NT2/D1 (cell line): ENCODE results near the gene HS6ST2.

Source experiments
- DNase-seq: peaks from one replicate; pipeline ENCODE4 v3.0.0-alpha.2; 2011; ENCODE audit warnings: low read depth, low spot score
- H3K27me3 ChIP-seq: 2 replicates; pipeline ENCODE4 v1.6.0; 2011; ENCODE audit warnings: mild to moderate bottlenecking; ENCODE audit not compliant: insufficient read length, insufficient read depth
- H3K36me3 ChIP-seq: 2 replicates; pipeline ENCODE4 v1.6.1; 2011; ENCODE audit warnings: mild to moderate bottlenecking, low read length, mixed read lengths; ENCODE audit not compliant: insufficient read depth, insufficient read length
- H3K4me1 ChIP-seq: 2 replicates; pipeline ENCODE4 v1.5.1; 2011; ENCODE audit not compliant: insufficient read depth, insufficient read length
- H3K4me3 ChIP-seq: 2 replicates; pipeline ENCODE4 v1.5.1; 2011; ENCODE audit warnings: low read depth; ENCODE audit not compliant: insufficient read length
- H3K9ac ChIP-seq: 2 replicates; pipeline ENCODE4 v1.6.0; 2011; ENCODE audit warnings: low read depth; ENCODE audit not compliant: insufficient read length
- H3K9me3 ChIP-seq: 2 replicates; pipeline ENCODE4 v1.5.1; 2011; ENCODE audit warnings: mild to moderate bottlenecking, low read length; ENCODE audit not compliant: insufficient read depth
- SUZ12 ChIP-seq: IDR thresholded peaks from 2 replicates; pipeline ENCODE4 v1.6.1; 2011; ENCODE audit not compliant: insufficient read length, insufficient read depth; ENCODE audit errors: extremely low read depth
- YY1 ChIP-seq: IDR thresholded peaks from 2 replicates; pipeline ENCODE4 v1.6.1; 2011; ENCODE audit not compliant: insufficient read length, insufficient read depth
- ZNF274 ChIP-seq: IDR thresholded peaks from 2 replicates; pipeline ENCODE4 v1.6.1; 2011; ENCODE audit warnings: mild to moderate bottlenecking, low read depth, low read length

Gene HS6ST2

DNA sequence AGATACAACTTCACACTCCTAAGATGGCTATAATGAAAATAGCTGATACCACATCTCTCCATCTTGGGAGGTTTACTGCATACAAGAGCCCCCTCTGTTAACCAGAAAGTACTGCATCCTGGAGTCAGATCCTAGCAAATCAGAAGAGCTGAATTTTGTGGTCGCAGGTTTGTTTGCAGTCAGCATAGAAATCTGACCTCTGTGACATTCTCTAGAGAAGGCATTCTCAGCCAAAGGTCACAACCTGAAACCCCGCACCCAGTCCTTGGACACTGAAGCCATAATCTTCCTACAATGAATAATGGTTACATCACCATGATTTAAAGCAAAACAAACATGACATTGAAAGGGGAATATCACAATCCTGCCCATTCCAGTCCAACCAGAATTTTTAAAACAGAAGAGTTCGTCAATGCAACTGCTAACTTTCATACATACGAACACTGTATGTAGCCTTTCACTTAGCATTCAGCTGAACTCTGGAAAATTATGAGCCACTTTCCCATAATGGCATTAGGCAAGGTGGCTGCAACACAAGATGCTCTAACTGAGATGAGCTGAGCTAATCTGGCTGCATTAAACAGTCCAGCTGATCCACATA is 17.6 kb downstream of the HS6ST2 start:
- no peak for DNase-seq

DNA sequence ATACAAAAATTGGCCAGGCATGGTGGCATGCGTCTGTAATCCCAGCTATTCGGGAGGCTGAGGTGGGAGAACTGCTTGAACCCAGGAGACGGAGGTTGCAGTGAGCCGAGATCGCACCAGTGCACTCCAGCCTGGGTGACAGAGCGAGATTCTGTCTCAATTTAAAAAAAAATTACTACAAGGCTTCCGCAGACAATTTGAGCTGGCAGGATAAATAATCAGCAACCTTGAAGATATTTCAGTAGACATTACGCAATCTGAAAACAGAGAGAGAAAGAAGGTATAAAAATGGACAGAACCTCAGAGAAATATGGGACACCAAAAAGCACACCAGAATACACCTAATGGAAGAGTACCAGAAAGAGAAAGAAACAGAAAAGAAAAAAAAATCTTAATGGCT is 25.3 kb downstream of the HS6ST2 start:
- Histone ChIP-seq H3K9ac (no peak overlapping the region), H3K4me1 (no peaks in the 10 kb centered on the region), H3K27me3 (no peaks in the 10 kb centered on the region), H3K36me3 (no peaks in the 10 kb centered on the region), H3K4me3 (no peak overlapping the region), H3K9me3 (no peaks in the 10 kb centered on the region)
- DNase-seq = no peak
- TF ChIP-seq SUZ12 = no peak
- no peak for TF ChIP-seq YY1
- TF ChIP-seq ZNF274 = no peak

More for the DNA sequence above, 17.6 kb downstream of the HS6ST2 start:
- H3K4me1 ChIP-seq = no peaks in the 10 kb centered on the region
- no peaks in the 10 kb centered on the region for H3K9me3 ChIP-seq
- no peak overlapping the region for H3K9ac ChIP-seq
- TF ChIP-seq SUZ12 (no peak), YY1 (no peak), ZNF274 (no peak)
- H3K4me3 ChIP-seq = no peak overlapping the region
- H3K27me3 ChIP-seq = no peaks in the 10 kb centered on the region
- no peaks in the 10 kb centered on the region for H3K36me3 ChIP-seq

DNA sequence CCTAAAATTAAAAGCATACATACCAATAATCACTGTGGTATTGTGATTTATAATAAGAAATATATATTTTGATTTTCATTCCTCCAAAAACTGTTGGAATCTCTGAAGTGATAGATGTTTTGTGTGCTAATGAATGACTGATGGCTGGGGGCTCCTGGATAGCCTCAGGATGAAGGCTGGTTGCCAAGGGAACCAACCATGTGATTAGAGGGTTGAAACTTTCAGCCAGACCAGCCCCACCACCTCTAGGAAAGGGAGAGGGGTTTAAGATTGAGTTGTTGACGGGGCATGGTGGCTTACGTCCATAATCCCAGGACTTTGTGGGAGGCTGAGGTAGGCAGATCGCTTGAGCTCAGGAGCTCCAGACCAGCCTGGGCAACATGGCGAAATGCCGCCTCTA is 34.0 kb downstream of the HS6ST2 start:
- Histone ChIP-seq H3K9ac (no peak overlapping the region), H3K4me3 (no peak overlapping the region), H3K4me1 (no peaks in the 10 kb centered on the region), H3K27me3 (no peaks in the 10 kb centered on the region), H3K36me3 (no peaks in the 10 kb centered on the region), H3K9me3 (no peaks in the 10 kb centered on the region)
- TF ChIP-seq ZNF274 (no peak), YY1 (no peak)
- no peak for DNase-seq

DNA sequence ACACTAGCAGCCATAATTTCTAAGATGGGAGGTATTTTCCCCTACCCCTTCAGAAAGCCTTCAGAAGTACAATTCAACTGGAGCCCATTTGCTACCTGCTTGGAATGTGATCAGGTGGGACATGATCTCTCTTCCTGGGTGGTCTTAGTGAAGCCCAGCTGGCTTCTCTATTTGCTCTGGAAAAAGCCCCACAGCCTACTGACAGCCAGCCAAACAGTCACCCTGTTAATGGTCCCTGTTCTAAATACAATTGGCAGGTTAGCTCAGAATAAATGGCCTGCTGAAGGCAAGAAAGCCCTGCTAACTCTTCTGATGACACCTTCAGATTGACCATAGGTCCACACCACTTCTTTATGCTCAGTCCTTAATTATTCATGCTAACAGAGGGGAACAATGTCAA is 39.9 kb downstream of the HS6ST2 start:
- Histone ChIP-seq H3K4me3 (no peak overlapping the region), H3K9ac (no peak overlapping the region), H3K9me3 (0 out of 2 replicates have a peak, but pooled peaks cover 1% of the 10 kb centered on the region), H3K27me3 (no peaks in the 10 kb centered on the region), H3K4me1 (no peaks in the 10 kb centered on the region), H3K36me3 (no peaks in the 10 kb centered on the region)
- DNase-seq = no peak
- no peak for TF ChIP-seq YY1
- no peak for TF ChIP-seq ZNF274
- no peak for TF ChIP-seq SUZ12

DNA sequence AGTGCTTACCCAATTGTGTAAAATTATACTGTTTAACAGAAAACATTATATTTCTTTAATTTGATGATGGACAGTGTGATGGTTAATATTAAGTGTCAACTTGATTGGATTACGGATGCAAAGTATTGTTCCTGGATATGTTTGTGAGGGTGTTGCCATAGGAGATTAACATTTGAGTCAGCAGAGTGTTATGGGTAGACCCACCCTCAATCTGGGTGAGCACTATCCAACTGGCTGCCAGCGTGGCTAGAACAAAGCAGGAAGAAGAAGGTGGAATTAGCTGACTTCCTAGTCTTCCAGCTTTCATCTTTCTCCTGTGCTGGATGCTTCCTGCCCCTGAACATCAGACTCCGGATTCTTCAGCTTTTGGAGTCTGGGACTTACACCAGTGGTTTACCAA is 42.1 kb downstream of the HS6ST2 start:
- no peaks in the 10 kb centered on the region for H3K27me3 ChIP-seq
- H3K4me3 ChIP-seq = no peak overlapping the region
- H3K36me3 ChIP-seq = no peaks in the 10 kb centered on the region
- H3K9me3 ChIP-seq = peaks cover 7% of the 10 kb centered on the region; the same call in 1 of the 2 replicates
- no peak for DNase-seq
- TF ChIP-seq YY1 (no peak), ZNF274 (no peak)
- H3K9ac ChIP-seq = no peak overlapping the region
- H3K4me1 ChIP-seq = no peaks in the 10 kb centered on the region

DNA sequence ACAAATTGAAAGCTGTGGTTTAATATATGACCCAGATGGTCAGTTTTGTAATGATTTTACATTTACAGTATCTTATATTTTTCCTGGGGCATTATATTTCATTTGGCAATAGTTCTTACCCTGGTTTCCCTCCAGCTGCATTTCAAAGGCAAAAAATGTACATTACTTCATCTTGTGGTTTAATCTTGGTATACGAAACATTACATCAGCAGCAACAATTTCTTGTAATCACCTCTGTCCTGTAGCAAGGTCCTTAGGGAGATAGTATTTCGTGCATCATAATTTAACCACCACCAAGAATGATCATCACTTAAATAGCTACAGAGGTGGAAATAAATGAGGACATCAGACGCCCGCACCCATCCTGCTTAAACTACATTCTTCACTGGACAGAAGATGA is 48.8 kb downstream of the HS6ST2 start:
- Histone ChIP-seq H3K4me3 (no peak overlapping the region), H3K4me1 (no peaks in the 10 kb centered on the region), H3K9me3 (peaks cover 7% of the 10 kb centered on the region; the same call in 1 of the 2 replicates), H3K36me3 (no peaks in the 10 kb centered on the region), H3K27me3 (no peaks in the 10 kb centered on the region), H3K9ac (no peak overlapping the region)
- TF ChIP-seq ZNF274 (no peak), SUZ12 (no peak), YY1 (no peak)
- no peak for DNase-seq

DNA sequence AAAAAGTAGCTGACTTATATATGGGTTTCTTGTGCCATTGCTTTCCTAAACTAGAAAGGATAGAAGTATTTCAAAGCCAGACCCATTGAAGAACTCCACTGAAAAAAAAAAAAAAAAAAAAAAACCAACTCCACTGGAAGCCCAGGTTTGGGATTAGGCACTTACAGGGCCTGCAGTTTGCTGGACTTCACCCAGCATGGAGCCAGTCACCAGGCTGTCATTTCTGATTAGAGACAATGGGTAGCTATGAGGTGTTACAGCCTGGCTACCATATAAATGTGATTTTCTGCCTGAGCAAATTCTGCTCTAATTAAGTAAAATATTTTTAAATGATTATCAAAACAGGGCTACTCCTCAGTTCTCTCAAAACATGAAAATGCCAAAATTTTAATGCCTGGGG is 49.5 kb downstream of the HS6ST2 start:
- no peak for TF ChIP-seq SUZ12
- no peak for TF ChIP-seq ZNF274
- TF ChIP-seq YY1 = no peak
- H3K4me1 ChIP-seq = no peaks in the 10 kb centered on the region
- no peak overlapping the region for H3K9ac ChIP-seq
- H3K9me3 ChIP-seq = peaks cover 7% of the 10 kb centered on the region; the same call in 1 of the 2 replicates
- H3K27me3 ChIP-seq = no peaks in the 10 kb centered on the region
- no peaks in the 10 kb centered on the region for H3K36me3 ChIP-seq
- no peak overlapping the region for H3K4me3 ChIP-seq
- no peak for DNase-seq
